ENCODE data around the gene GJA4.
"Not testable (repeated sequence)": the region's sequence is repeated elsewhere in the genome, so short reads cannot be mapped to it uniquely, and the experiment has no call there.

The GJA4 gene

DNA sequence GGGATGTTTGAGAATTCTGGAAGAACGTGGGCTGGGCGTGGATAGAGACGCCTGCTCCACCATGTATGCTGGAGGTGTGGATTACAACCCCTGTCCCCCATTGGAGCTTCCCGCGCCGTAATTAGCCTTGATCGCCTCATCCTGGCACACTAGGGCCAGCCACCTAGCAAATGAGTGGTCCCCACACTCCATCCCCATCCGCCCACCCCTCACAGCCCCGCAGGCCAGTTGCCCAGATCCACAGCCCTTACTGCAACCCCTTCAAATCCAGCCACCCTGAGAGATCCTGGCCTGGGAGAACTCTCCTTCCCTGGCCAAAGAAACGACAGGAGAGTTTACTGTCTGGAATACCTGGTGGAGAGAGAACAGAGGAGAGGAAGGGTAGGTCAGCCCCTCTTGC, 375 bp upstream of the GJA4 start:
- DNase-seq (ENCODE audit: low read depth) = no peak

DNA sequence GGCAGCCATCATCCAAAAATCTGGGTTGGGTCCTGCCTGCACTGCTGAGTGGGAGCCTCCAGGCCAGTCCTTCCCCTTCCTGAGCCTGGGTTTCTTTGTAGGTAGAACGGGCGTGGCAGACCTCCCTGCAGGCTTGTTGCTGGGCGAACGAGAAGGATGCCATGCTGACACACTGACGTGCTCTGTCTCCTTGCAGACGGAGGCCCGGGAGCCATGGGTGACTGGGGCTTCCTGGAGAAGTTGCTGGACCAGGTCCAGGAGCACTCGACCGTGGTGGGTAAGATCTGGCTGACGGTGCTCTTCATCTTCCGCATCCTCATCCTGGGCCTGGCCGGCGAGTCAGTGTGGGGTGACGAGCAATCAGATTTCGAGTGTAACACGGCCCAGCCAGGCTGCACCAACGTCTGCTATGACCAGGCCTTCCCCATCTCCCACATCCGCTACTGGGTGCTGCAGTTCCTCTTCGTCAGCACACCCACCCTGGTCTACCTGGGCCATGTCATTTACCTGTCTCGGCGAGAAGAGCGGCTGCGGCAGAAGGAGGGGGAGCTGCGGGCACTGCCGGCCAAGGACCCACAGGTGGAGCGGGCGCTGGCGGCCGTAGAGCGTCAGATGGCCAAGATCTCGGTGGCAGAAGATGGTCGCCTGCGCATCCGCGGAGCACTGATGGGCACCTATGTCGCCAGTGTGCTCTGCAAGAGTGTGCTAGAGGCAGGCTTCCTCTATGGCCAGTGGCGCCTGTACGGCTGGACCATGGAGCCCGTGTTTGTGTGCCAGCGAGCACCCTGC, 1.4 kb downstream of the GJA4 start:
- no peak for DNase-seq (ENCODE audit: low read depth)

DNA sequence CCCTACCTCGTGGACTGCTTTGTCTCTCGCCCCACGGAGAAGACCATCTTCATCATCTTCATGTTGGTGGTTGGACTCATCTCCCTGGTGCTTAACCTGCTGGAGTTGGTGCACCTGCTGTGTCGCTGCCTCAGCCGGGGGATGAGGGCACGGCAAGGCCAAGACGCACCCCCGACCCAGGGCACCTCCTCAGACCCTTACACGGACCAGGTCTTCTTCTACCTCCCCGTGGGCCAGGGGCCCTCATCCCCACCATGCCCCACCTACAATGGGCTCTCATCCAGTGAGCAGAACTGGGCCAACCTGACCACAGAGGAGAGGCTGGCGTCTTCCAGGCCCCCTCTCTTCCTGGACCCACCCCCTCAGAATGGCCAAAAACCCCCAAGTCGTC, 2.0 kb downstream of the GJA4 start:
- DNase-seq (ENCODE audit: low read depth) = no peak

DNA sequence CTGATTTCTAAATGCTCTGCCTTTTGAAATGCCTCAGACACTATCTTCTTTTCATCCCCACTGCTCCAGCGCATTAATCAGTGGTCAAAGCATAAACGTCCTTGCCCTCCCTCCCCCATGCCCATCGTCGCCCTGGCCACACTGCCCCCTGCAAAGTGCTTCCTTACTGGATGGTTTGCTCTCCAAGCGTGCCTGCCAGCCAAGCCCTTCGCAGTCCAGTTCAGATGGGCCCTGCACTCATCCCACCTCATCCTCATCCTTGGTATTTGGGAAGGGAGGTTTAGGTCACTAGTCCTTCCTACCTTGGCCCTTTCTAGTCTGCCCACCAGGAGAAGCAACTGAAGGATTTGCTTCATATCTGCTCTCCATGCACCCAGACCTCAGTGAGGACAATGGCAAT, 3.1 kb downstream of the GJA4 start:
- DNase-seq (ENCODE audit: low read depth) = no peak

DNA sequence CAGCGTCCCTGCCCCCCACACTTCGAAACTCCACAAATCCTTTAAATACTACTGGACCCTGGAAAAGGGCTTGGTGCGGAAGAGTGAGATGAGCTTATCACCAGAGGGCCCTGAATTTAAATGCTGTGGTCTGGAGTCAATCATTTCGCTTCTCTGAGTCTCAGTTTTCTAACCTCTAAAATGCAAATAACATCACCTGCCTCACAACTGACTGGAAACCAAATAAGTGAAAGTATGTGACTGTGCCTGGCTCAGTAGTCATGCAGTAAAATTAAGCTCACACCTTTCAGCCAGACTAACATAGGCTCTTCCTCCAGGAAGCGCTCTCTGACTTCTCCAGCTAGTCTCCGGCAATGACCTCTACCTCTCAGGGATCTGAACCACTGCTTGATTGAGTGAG, 4.2 kb downstream of the GJA4 start:
- DNase-seq (ENCODE audit: low read depth) = no peak

DNA sequence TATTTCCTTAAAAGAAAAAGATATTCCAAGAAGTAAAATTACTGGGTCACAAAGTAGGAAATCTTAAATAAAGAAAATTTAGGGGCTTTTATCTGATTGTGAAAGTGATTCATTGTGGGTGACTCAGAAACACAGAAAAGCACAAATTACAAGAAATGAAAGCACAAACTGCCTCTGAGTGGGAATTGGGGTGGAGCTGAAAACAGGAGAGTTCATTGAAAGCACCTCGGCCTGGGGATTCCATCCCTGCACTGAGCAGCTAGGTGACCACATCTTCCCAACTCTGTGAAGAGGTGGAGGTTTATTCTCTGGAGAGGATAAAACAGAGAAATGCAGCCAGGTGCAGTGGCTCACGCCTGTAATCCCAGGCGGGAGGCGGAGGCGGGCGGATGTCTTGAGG, 7.4 kb downstream of the GJA4 start:
- no peak for DNase-seq (ENCODE audit: low read depth)

DNA sequence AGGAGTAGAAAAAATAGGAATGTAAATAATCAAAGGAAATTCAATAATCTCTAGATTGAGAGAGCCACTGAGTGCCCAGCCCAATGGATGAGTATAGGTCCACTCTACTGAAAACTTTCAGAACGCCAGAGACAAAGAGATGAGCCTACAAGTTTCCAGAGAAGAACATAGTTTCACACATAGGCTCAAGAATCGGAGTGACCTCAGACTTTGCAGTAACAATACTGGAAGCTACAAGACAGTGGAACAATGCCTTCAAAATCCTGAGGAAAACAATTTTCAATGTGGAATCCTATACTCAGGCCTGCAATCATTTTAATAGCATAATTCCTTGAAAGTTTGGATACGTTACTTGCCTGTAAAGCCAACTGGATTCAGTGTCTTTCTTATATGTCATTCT, 11.0 kb downstream of the GJA4 start:
- no peak for DNase-seq (ENCODE audit: low read depth)

DNA sequence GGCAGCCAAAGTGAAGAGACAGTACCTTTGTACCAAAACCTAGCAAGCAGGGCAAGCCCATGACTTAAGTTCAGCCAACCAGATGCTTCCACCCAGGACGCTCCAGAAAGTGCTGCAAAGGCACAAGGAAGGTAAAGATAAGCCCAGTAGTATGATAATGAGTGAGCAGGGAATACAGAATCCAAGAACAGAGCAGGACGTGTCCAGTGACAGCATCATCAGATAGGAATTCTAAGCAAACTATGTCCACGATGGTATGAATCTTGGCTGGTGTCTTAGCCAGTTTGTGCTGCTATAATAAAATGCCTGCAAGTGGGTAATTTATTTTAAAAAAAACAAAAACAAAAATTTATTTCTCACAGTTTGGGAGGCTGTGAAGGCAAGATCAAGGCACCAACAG, 13.6 kb downstream of the GJA4 start:
- DNase-seq (ENCODE audit: low read depth) = no peak

DNA sequence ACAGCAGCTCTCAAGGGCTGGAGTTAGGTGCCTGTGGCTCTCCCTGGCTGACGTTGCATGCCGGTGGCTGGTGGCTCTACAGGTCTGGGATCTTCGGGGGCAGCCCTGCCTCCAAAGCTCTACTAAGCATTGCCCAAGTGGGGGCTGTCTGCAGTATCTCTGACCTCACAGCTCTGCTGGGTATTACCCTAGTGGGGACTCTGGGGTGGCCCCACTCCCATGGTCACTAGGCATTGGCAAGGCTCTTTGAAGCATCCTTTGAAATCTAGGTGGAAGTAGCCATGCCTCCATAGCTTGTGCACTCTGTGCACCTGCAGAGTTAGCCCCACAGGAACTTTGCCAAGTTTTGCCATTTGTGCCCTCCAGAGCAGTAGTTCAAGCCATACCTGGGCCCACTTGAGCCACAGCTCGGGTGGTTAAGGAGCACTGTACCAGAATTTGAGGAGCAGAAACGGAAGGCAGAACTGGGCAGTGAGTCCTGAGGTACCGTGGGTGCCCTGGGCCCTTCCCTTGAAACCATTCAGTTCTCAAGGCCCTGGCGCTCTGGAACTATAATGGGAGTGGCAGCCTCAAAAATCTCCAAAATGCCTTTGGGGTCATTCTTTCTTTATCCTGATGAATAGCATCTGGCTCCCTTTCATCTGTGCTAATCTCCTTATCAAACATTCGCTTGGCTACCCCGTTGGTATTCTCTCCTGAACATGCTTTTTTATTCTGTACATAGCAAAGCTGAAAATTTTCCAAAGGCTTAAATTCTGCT, 15.4 kb downstream of the GJA4 start:
- DNase-seq (ENCODE audit: low read depth) = no peak

DNA sequence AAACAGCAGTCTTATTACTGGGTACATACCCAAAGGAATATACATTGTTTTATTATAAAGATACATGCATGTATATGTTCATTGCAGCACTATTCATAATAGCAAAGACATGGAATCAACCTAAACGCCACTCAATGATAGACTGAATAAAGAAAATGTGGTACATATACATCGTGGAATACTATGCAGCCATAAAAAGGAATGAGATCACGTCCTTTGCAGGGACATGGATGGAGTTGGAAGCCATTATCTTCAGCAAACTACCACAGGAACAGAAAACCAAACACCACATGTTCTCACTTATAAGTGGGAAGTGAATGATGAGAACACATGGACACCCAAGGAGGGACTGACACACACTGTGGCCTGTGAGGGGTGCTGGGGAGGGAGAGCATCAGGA, 18.0 kb downstream of the GJA4 start:
- not testable (repeated sequence) for DNase-seq (ENCODE audit: low read depth)

DNA sequence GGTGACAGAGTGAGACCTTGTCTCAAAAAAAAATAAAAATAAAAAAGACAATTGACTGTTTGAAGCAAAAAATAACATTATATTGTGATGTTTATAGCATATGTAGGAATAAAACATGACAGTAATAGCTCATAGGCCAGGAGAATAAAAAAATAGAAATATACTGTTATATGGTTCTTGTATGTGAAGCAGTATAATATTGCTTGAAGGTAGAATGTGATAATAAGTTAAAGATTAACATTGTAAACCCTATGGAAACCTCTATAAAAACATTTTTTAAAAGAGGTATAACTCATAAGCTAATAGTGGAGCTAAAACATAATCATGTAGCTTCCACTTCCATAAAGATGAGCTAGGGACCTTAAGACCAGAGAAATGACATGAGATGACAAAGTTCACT, 23.5 kb downstream of the GJA4 start:
- no peak for DNase-seq (ENCODE audit: low read depth)

DNA sequence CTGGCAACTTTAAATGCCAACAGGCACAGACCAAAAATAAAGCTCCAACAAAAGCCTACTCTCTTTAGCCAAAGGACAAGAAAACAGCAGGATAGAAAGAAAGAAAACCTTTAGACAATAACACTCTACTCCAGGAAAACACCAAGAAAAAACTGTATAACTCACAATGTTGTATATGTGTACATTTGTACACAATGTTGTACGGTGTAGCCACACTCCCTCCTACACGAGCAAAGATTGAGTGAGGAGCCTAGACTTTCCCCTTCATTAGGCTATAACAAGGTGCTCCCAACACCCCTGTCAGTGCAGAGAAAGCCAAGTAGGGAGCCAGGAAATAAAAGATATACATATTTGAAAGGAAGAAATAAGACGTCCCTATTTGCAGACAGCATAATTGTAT, 24.0 kb downstream of the GJA4 start:
- DNase-seq (ENCODE audit: low read depth) = no peak

DNA sequence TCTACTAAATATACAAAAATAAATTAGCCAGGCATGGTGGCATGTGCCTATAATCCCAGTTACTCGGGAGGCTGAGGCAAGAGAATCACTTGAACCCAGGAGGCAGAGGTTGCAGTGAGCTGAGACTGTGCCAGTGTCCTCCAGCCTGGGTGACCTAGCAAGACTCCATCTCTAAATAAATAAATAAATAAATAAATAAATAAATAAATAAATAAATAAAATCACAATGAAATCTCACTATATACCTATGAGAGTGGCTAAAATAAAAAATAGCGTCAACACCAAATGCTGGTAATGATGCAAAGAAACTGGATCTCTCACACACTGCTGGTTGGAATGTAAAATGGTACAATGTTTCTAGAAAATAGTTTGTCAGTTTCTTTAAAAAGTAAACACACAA, 26.1 kb downstream of the GJA4 start:
- not testable (repeated sequence) for DNase-seq (ENCODE audit: low read depth)

DNA sequence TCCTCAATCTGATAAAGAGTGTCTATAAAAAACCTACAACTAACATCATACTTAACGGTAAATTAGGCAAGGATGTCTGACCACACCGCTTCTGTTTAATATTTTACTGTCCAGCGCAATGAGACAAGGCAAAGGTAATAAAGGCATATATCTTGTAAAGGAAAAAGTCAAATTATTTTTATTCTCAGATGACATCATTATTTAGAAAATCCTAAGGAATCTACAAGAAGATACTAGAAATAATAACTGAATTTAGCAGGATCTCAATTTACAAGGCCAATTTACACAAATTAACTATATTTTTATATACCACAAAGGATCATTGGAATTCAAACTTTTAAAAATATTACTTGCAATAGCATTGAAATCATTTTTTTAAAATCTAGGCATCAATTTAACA, 29.4 kb downstream of the GJA4 start:
- DNase-seq (ENCODE audit: low read depth) = no peak

DNA sequence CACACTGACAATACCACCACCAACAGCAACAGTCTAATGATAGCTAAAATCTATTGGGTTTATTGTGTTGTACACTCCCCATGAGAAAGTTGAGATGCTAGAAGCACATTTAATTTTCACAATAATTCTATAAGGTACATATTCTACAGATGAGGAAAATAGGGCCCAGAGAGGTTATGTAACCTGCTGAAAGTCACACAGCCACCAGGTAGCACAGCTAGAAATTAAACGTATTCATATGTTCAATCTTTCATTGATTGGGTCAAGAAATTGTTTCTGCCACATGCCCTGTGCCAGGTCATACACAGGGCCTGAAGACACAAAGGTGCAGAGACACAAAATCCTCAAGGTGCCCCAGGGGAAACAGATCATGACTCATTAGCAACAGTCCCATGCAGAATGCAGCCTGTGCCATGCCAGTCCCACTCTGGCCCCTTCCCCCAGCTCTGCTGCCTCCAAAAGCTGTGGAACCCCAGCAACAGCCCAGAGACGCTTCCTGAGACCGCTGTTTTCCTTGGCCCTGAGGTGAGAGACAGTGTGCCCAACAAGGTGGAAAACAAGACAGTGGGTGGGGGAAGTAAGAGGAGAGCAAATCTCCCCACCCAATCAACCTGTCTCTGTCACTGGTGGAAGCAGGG, 32.1 kb downstream of the GJA4 start:
- no peak for DNase-seq (ENCODE audit: low read depth)

DNA sequence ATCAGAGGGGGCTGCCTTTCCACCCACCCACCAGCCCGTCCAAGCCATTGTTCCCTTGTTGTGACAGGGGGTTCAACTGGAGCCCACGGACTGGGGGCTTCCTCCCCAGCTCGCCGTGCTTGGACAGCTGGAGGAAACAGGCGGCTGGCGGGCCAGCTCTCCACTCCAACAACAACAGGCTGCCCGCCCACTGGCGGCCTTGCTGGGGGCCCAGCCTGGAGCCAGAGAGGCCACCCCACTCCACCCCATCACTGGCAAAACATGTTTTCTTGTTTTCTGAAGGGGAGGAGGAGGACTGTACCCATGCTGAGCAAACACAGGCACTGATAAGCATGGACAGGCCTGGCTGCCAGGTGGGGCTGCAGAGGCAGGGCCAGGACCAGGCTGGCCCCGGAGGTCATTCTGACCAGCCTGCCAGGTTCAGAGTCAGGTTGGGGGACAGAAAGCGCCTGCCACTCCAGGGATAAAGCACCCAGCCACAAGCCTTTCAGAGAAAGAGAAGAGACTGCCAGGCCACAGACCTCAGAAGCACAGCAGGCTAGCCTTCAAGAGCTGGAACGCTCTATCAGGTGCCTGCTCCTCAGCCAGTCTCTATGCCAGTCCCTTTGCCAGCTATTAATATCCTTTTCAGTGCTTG, 32.8 kb downstream of the GJA4 start:
- DNase-seq (ENCODE audit: low read depth) = no peak

DNA sequence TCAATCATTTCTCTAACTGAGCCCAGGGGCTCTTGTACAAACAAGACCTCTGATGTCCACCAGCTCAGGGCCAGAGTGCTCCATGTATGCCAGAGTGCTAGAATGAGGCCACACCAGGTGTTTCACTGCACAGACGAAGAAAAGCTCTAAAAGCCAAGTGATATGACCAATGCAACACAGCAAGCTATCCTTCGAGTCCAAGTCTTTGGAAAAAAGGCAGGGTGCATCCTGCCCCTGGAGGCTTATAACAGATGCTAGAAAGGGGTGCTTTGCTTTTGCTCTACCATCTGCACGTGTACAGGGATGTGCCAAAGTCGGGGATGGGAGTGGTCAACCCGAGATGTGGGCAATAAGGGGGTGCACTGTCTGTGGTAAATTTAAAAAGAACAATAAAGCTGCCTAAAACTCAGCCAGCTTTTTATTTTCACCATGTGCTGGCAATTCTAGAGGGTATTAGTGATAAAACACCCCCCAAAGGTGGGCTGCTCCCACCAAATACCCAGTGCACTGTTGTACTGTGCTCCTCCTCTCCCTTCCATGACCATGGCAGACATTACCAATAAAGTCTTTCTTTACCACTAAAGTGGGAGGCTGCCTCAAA, 34.6 kb downstream of the GJA4 start:
- DNase-seq (ENCODE audit: low read depth) = no peak

DNA sequence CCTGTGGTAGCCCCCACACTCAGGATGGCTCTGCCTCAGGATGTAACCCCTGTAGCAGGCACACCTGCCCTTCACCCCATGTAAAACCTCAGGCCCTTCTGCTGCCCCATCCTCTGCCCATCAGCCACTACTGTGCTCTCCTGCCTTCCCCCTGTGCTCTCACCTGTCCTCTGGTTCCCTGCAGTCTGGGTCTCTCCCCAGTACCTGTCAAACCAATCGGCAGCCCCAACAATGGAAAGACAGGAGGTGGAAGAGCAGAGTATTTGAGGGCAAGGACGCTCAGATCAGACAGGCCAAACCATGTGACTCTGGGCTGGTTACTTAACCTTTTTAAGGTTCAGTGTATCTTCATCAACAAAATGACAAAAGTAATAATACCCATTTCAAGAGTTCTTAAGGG, 35.8 kb downstream of the GJA4 start:
- no peak for DNase-seq (ENCODE audit: low read depth)

DNA sequence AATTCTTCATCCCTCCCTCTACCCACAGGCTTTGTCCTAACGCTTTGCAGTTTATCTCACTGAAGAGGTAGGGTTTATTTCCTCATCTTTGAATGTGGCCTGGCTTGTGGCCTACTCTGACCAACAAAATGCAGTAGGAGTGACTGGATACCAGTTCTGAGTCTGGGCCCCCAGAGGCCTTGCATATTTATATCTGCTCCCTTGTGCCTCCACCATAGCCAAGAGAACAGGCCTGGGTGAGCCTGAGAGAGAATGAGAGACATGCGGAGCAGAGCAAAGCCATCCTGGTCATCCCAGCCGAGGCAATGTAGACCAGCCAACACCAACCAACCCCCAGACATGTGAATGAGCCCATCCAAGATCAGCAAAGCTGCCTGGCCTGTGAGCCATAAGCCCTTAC, 36.5 kb downstream of the GJA4 start:
- DNase-seq (ENCODE audit: low read depth) = no peak

DNA sequence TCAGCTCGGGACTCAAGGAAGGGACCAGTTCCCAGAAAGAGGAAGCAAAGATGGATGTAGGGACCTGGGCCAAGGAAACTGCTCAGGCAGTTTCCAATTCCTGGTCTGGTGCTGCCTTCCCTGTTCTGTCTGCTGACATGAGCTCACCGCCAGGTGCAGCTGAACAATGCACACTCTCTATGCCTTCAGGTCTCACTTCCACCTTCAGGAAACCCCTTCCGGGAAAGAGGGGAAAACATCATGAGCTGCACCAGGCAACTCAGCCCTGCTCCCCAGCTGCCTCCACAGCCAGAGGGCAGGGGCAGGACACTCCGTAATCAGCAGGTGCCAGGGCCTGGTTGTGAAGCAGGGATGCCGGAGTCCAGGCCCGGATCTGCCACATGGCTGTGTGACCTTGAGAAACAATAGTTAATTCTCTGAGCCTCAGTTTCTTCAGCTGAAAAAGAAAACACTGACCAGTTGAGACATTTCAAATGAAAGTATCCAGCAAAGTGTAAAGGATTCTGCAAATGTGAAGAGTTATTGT, 39.0 kb downstream of the GJA4 start:
- no peak for DNase-seq (ENCODE audit: low read depth)

DNA sequence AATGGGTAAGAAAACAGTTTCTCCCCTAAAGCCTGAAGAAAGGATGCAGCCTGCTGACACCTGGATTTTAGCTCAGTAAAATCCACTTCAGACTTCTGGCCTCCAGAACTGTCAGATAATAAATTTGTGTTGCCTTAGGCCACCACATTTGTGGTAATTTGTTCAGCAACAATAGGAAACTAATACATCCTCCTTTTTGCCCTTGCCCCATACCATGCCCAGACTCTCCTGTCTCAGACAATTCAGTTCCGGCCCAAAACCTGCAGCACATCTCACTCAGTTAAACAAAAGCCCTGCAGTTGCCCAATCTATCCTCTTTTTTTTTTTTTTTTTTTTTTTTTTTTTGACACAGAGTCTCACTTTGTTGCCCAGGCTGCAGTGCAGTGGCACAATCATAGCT, 40.9 kb downstream of the GJA4 start:
- no peak for DNase-seq (ENCODE audit: low read depth)

All from stimulated activated CD8-positive, alpha-beta memory T cell treated with anti-CD3 and anti-CD28 coated beads, Interleukin-7, amount 100 ng/mL, for 24 hours (primary cell).